ENCODE measurements around the gene EXOSC7. TPM values are rescaled to one million over a fixed set of nuclear protein-coding genes. Genes with fewer than 3 reads are reported as not detected.

The EXOSC7 gene
- total and polyA plus RNA-seq, 2 donors (not counting 3 experiments of a cell fraction or from before 2014, with no cell fraction given) = 44.5 to 53.8 TPM

- H3K4me3 ChIP-seq (replicated peaks in 1 of 3; ENCODE audit: insufficient read depth in 1 of 3, low read depth in 1 of 3, low read length in 3 of 3) = no peak overlapping the region
- H3K36me3 ChIP-seq (ENCODE audit: control insufficient read depth in 2 of 2, extremely low read depth in 1 of 2, insufficient read depth in 2 of 2, low read length in 2 of 2) = peaks cover 2 to 27% of the 10 kb centered on the region in 2 experiments
- DNase-seq (ENCODE audit: low read depth, low spot score) (no peak), FAIRE-seq (no peak)
- H3K9me1 ChIP-seq (replicated peaks; ENCODE audit: control insufficient read depth, extremely low read depth, insufficient read depth, low read length) = no peaks in the 10 kb centered on the region
- no peak overlapping the region for H3K9ac ChIP-seq (replicated peaks; ENCODE audit: extremely low read depth, insufficient read depth, low read length)
- H3K4me1 ChIP-seq (ENCODE audit: control insufficient read depth, extremely low read depth, insufficient read depth, low read length) = no peaks in the 10 kb centered on the region
- POLR2A ChIA-PET = no interaction called here
- no TSS peak for BruUV-seq (replicated peaks)
- H2AFZ ChIP-seq (ENCODE audit: low read depth, low read length) = no peak overlapping the region
- no peaks in the 10 kb centered on the region for H4K20me1 ChIP-seq (replicated peaks; ENCODE audit: control insufficient read depth, extremely low read depth, insufficient read depth, low read length)
- CTCF ChIA-PET = no interaction called here
- no peak overlapping the region for H3K4me2 ChIP-seq (ENCODE audit: insufficient read depth, low read length)
- dilution Hi-C loops (cut with MboI; ENCODE audit: extremely low pct_ligation_motif_present, low sequenced_read_pairs) = no loop called here
- no peaks in the 10 kb centered on the region for H3K79me2 ChIP-seq (ENCODE audit: control insufficient read depth, insufficient read depth, low read length)
- TF ChIP-seq, protein P1, sequence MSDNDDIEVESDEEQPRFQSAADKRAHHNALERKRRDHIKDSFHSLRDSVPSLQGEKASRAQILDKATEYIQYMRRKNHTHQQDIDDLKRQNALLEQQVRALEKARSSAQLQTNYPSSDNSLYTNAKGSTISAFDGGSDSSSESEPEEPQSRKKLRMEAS (IDR thresholded peaks at IDR 0.05; ENCODE audit: insufficient read depth, insufficient read length) = no peak
- TF ChIP-seq POLR2A (IDR thresholded peaks at IDR 0.05; ENCODE audit: low read depth, low read length) (no peak), JUN (IDR thresholded peaks at IDR 0.05; ENCODE audit: borderline replicate concordance, insufficient read depth, insufficient read length, low read depth) (no peak), FOS (IDR thresholded peaks at IDR 0.05; ENCODE audit: borderline replicate concordance, insufficient read depth, low read length) (no peak), EZH2 (IDR thresholded peaks at IDR 0.05; ENCODE audit: borderline replicate concordance, low read depth, low read length, severe bottlenecking) (no peak), POLR2AphosphoS5 (IDR thresholded peaks at IDR 0.05; ENCODE audit: insufficient read depth, low read depth, low read length) (no peak), GATA2 (IDR thresholded peaks at IDR 0.05; ENCODE audit: insufficient read depth, insufficient read length, low read depth, low read length) (no peak), MYC (IDR thresholded peaks at IDR 0.05; ENCODE audit: low read depth, low read length) (no peak)
- TF ChIP-seq, protein P2, sequence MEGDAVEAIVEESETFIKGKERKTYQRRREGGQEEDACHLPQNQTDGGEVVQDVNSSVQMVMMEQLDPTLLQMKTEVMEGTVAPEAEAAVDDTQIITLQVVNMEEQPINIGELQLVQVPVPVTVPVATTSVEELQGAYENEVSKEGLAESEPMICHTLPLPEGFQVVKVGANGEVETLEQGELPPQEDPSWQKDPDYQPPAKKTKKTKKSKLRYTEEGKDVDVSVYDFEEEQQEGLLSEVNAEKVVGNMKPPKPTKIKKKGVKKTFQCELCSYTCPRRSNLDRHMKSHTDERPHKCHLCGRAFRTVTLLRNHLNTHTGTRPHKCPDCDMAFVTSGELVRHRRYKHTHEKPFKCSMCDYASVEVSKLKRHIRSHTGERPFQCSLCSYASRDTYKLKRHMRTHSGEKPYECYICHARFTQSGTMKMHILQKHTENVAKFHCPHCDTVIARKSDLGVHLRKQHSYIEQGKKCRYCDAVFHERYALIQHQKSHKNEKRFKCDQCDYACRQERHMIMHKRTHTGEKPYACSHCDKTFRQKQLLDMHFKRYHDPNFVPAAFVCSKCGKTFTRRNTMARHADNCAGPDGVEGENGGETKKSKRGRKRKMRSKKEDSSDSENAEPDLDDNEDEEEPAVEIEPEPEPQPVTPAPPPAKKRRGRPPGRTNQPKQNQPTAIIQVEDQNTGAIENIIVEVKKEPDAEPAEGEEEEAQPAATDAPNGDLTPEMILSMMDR (IDR thresholded peaks at IDR 0.05; ENCODE audit: extremely low read depth in 1 of 2, insufficient read depth in 1 of 2, low read depth in 1 of 2, low read length in 2 of 2) = no peak
- intact Hi-C loops (cut with micrococcal nuclease) = no loop called here
- no peak overlapping the region for H3K27ac ChIP-seq (ENCODE audit: insufficient read depth, low read depth, low read length)
- H3K9me3 ChIP-seq (replicated peaks; ENCODE audit: control insufficient read depth, insufficient read depth, low read length) = no peaks in the 10 kb centered on the region
- no peaks in the 10 kb centered on the region for H3K27me3 ChIP-seq (ENCODE audit: control insufficient read depth in 2 of 2, insufficient read depth in 2 of 2, low read length in 2 of 2)
Measured at GRCh38 chr3:44926921-44927320, 49.1 kb upstream of the EXOSC7 start.

Data from endothelial cell of umbilical vein (primary cell).